HL-60 (cell line): ENCODE results near the gene SLC19A3.

Source experiments
- REST ChIP-seq: IDR thresholded peaks from 2 replicates; pipeline ENCODE4 v1.6.1; 2012; ENCODE audit warnings: low read depth; ENCODE audit not compliant: insufficient replicate concordance
- TF ChIP-seq, protein P1 (sequence below): IDR thresholded peaks from one replicate; pipeline ENCODE4 v1.5.1; 2011; ENCODE audit warnings: low read length, control low read depth, inconsistent platforms; ENCODE audit not compliant: insufficient read depth

GRCh38 chr2:227724394-227725039, 6.7 kb upstream of the SLC19A3 start, which contains the start of gene SCYGR6:
- TF ChIP-seq, protein P1, sequence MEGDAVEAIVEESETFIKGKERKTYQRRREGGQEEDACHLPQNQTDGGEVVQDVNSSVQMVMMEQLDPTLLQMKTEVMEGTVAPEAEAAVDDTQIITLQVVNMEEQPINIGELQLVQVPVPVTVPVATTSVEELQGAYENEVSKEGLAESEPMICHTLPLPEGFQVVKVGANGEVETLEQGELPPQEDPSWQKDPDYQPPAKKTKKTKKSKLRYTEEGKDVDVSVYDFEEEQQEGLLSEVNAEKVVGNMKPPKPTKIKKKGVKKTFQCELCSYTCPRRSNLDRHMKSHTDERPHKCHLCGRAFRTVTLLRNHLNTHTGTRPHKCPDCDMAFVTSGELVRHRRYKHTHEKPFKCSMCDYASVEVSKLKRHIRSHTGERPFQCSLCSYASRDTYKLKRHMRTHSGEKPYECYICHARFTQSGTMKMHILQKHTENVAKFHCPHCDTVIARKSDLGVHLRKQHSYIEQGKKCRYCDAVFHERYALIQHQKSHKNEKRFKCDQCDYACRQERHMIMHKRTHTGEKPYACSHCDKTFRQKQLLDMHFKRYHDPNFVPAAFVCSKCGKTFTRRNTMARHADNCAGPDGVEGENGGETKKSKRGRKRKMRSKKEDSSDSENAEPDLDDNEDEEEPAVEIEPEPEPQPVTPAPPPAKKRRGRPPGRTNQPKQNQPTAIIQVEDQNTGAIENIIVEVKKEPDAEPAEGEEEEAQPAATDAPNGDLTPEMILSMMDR = no peak
- no peak for TF ChIP-seq REST
